HG03571 (cell line): ENCODE data around the gene TMEM200C.

ENCODE experiments used
- ATAC-seq: cut with Tn5 transposase; IDR thresholded peaks from one replicate; pipeline ENCODE4 v1.9.1; 2021; ENCODE audit not compliant: unreplicated experiment

The TMEM200C gene

GRCh38 chr18:5895299-5895875, at the start of gene TMEM200C:
Gene TMEM200C (minus strand): TSS chr18:5895522. CDS start chr18:5892063, 3,459 bp downstream.
- ATAC-seq, result no peak

- ATAC-seq, result no peak
Measured at GRCh38 chr18:5944448-5944847, 49.1 kb upstream of the TMEM200C start.

- ATAC-seq, result no peak
Measured at GRCh38 chr18:5943514-5943913, 48.2 kb upstream of the TMEM200C start.

GRCh38 chr18:5942591-5942990, 47.3 kb upstream of the TMEM200C start:
- ATAC-seq, result no peak

GRCh38 chr18:5941890-5942289, 46.6 kb upstream of the TMEM200C start:
- ATAC-seq, result no peak

GRCh38 chr18:5939801-5940667, 44.7 kb upstream of the TMEM200C start:
- ATAC-seq, result no peak

- no peak for ATAC-seq
Measured at GRCh38 chr18:5937795-5938194, 42.5 kb upstream of the TMEM200C start.

- ATAC-seq, result no peak
Measured at GRCh38 chr18:5937121-5937520, 41.8 kb upstream of the TMEM200C start.

- no peak for ATAC-seq
Measured at GRCh38 chr18:5930789-5931188, 35.5 kb upstream of the TMEM200C start.

GRCh38 chr18:5918205-5918858, 23.0 kb upstream of the TMEM200C start:
- ATAC-seq, result no peak

- ATAC-seq, result no peak
Measured at GRCh38 chr18:5914951-5915350, 19.6 kb upstream of the TMEM200C start.

GRCh38 chr18:5914016-5914415, 18.7 kb upstream of the TMEM200C start:
- no peak for ATAC-seq

GRCh38 chr18:5912566-5912965, 17.2 kb upstream of the TMEM200C start:
- no peak for ATAC-seq

- ATAC-seq, result no peak
Measured at GRCh38 chr18:5909125-5909524, 13.8 kb upstream of the TMEM200C start.

- ATAC-seq, result no peak
Measured at GRCh38 chr18:5903386-5903785, 8.1 kb upstream of the TMEM200C start.

- no peak for ATAC-seq
Measured at GRCh38 chr18:5900262-5900661, 4.9 kb upstream of the TMEM200C start.

GRCh38 chr18:5899835-5900234, 4.5 kb upstream of the TMEM200C start:
- no peak for ATAC-seq

- ATAC-seq, result no peak
Measured at GRCh38 chr18:5895876-5896740, 786 bp upstream of the TMEM200C start.

GRCh38 chr18:5894611-5895298, 567 bp downstream of the TMEM200C start:
- ATAC-seq, result no peak

GRCh38 chr18:5893956-5894610, 1.2 kb downstream of the TMEM200C start:
- no peak for ATAC-seq
